ENCODE data around the gene SLC8A1. TPM values are rescaled to one million over a fixed set of nuclear protein-coding genes. Genes with fewer than 3 reads are reported as not detected.

Gene SLC8A1
- total RNA-seq, 1 donor from 2014 or later: 53.8 TPM

- Histone ChIP-seq H3K27me3 (no peaks in the 10 kb centered on the region), H3K27ac (no peak overlapping the region), H3K4me3 (no peak overlapping the region), H3K9me3 (no peaks in the 10 kb centered on the region), H3K36me3 (no peaks in the 10 kb centered on the region), H3K4me1 (no peaks in the 10 kb centered on the region)
- DNase-seq (no peak), ATAC-seq (peak; percentile 32)
- intact Hi-C loops (cut with DNase I): no loop called here
- TF ChIP-seq CTCF (IDR thresholded peaks at IDR 0.05): no peak
These were observed 258.8 kb downstream of the SLC8A1 start for GRCh38 chr2:40192864-40193669.

GRCh38 chr2:40190457-40190856, 261.4 kb downstream of the SLC8A1 start:
- no peak for ATAC-seq
- Histone ChIP-seq H3K9me3 (no peaks in the 10 kb centered on the region), H3K4me1 (no peaks in the 10 kb centered on the region), H3K36me3 (no peaks in the 10 kb centered on the region), H3K4me3 (no peak overlapping the region), H3K27me3 (no peaks in the 10 kb centered on the region), H3K27ac (no peak overlapping the region)
- no peak for TF ChIP-seq CTCF (IDR thresholded peaks at IDR 0.05)
- DNase-seq: no peak
- intact Hi-C loops (cut with DNase I): no loop called here

- TF ChIP-seq CTCF (IDR thresholded peaks at IDR 0.05): no peak
- H3K27me3 ChIP-seq: no peaks in the 10 kb centered on the region
- intact Hi-C loops (cut with DNase I): no loop called here
- H3K4me3 ChIP-seq: no peak overlapping the region
- H3K36me3 ChIP-seq: no peaks in the 10 kb centered on the region
- H3K4me1 ChIP-seq: no peaks in the 10 kb centered on the region
- DNase-seq (no peak), ATAC-seq (no peak)
- no peaks in the 10 kb centered on the region for H3K9me3 ChIP-seq
- H3K27ac ChIP-seq: no peak overlapping the region
These were observed 262.0 kb downstream of the SLC8A1 start for GRCh38 chr2:40189881-40190280.

- no peak for TF ChIP-seq CTCF (IDR thresholded peaks at IDR 0.05)
- no peak for ATAC-seq
- no peak for DNase-seq
- Histone ChIP-seq H3K36me3 (no peaks in the 10 kb centered on the region), H3K4me3 (no peak overlapping the region), H3K27me3 (no peaks in the 10 kb centered on the region), H3K4me1 (no peaks in the 10 kb centered on the region), H3K9me3 (no peaks in the 10 kb centered on the region), H3K27ac (no peak overlapping the region)
- intact Hi-C loops (cut with DNase I): no loop called here
These were observed 264.8 kb downstream of the SLC8A1 start for GRCh38 chr2:40187054-40187453.

- ATAC-seq: no peak
These were observed 267.3 kb downstream of the SLC8A1 start for GRCh38 chr2:40184551-40184950.

More at GRCh38 chr2:40184551-40184950, 267.3 kb downstream of the SLC8A1 start:
- intact Hi-C loops (cut with DNase I): no loop called here
- H3K27ac ChIP-seq: no peak overlapping the region
- H3K9me3 ChIP-seq: no peaks in the 10 kb centered on the region
- H3K4me3 ChIP-seq: no peak overlapping the region
- H3K27me3 ChIP-seq: no peaks in the 10 kb centered on the region
- H3K4me1 ChIP-seq: no peaks in the 10 kb centered on the region
- H3K36me3 ChIP-seq: no peaks in the 10 kb centered on the region
- no peak for TF ChIP-seq CTCF (IDR thresholded peaks at IDR 0.05)
- DNase-seq: no peak
